Effector memory CD8-positive, alpha-beta T cell (primary cell): ENCODE measurements around the gene PTPN1.
"Not testable (repeated sequence)": the region's sequence is repeated elsewhere in the genome, so short reads cannot be mapped to it uniquely, and the experiment has no call there.

ENCODE experiments used
- ATAC-seq: fragments of 150-1000 bp; cut with Tn5 transposase; replicated peaks from 2 replicates; pipeline ENCODE4 v1.10.0; 2021; ENCODE audit warnings: mild to moderate bottlenecking, moderate library complexity
- DNase-seq, 3 experiments: peaks; one replicate each; pipeline ENCODE4 v3.0.0; 2021
- H3K27ac Mint-ChIP-seq, 2 donors: one replicate each; pipeline ENCODE4 v1.8.0; 2022; ENCODE audit warnings: mild to moderate bottlenecking in 2 of 2, mixed read lengths in 2 of 2, moderate library complexity in 2 of 2
- H3K27me3 Mint-ChIP-seq, 2 donors: one replicate each; pipeline ENCODE4 v1.8.0; 2022; ENCODE audit warnings: mixed read lengths in 2 of 2
- H3K36me3 Mint-ChIP-seq: one replicate; pipeline ENCODE4 v1.8.0; 2022; ENCODE audit warnings: mild to moderate bottlenecking, moderate library complexity, mixed read lengths; ENCODE audit not compliant: insufficient read depth
- H3K4me1 Mint-ChIP-seq, 2 donors: one replicate each; pipeline ENCODE4 v1.8.0; 2022; ENCODE audit warnings: low read depth in 2 of 2, mixed read lengths in 2 of 2
- H3K4me3 Mint-ChIP-seq, 2 donors: one replicate each; pipeline ENCODE4 v1.8.0; 2022; ENCODE audit warnings: mild to moderate bottlenecking in 2 of 2, mixed read lengths in 2 of 2, moderate library complexity in 2 of 2
- H3K9me3 Mint-ChIP-seq, 2 donors: one replicate each; pipeline ENCODE4 v1.8.0; 2022; ENCODE audit warnings: mixed read lengths in 2 of 2

PTPN1 gene

DNA sequence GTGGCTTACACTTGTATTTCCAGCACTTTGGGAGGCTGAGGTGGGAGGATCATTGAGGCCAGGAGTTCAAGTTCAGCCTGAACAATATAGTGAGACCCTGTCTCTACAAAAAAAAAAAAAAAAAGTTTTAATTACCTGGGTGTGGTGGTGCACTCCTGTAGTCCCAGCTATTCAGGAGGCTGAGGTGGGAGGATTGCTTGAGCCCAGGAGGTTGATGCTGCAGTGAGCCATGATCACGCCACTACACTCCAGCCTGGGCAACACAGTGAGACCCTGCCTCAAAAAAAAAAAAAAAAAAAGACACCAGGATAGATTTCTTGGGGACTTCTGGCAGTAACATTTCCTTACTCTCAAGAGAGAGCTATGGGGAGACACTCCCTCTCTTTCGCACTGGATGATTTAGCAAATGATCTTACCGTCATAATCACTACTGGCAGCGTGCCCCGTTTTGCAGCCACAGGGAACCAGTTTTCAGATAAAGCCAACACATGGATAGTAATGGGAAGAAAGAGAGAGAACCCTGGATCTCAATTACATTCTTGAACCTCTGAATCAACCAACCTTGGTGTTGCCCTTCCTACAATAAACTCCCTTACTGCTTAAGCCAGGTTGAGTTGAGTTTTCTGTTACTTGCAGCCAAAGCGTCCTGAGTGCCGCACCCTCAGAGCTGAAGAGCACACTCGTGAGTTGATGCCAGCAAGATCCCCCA is 18.1 kb upstream of the PTPN1 start:
- Mint-ChIP-seq H3K9me3 (no peaks in the 10 kb centered on the region), H3K36me3 (no peaks in the 10 kb centered on the region), H3K4me3 (no peak overlapping the region), H3K27ac (no peak overlapping the region), H3K4me1 (no peaks in the 10 kb centered on the region), H3K27me3 (peaks cover 7 to 31% of the 10 kb centered on the region in 2 donors)
- DNase-seq (no peak), ATAC-seq (no peak)

DNA sequence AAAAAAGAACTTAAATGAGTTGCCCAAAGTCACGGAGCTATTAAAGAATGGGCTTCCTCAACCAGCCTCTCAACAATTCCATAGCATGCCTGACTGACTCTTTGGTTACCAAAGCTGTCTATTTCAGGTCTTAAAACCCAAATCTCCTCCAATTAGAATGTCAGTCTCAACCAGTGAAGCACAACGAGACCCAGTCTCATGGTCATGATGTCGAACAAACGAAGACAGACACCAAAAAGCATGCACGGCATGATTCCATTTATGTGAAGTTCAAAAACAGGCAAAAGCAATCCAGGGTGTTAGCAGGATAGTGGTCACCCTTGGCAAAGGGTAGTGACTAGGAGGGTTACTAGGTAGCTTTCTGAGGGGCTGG is 16.3 kb upstream of the PTPN1 start:
- ATAC-seq: no peak
- no peak for DNase-seq
- Mint-ChIP-seq H3K4me1 (no peaks in the 10 kb centered on the region), H3K4me3 (no peak overlapping the region), H3K9me3 (no peaks in the 10 kb centered on the region), H3K27me3 (peaks cover 7 to 28% of the 10 kb centered on the region in 2 donors), H3K27ac (peak overlapping the region in 1 of 2 donors; percentile 6), H3K36me3 (no peaks in the 10 kb centered on the region)

DNA sequence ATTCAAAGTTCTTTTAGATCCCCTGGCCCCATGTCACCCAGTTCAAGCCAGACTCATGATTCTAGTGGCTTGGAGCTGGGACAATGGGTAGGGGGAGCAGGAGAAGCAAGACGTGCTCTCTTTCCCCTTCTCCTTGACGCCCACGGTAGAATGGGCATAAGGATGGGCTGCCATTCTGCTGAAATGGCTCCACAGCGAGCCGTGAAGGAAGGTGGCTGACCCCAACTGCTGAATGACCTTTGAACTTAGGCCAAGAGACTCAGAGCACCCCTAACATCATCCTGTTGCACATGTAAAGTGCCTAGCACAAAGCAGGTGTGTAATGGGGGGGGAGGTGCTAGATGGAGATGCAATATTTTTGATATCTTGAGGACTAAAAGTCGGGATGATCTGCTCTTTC is 15.8 kb upstream of the PTPN1 start:
- no peak overlapping the region for H3K27ac Mint-ChIP-seq
- no peaks in the 10 kb centered on the region for H3K36me3 Mint-ChIP-seq
- H3K4me3 Mint-ChIP-seq: no peak overlapping the region
- no peaks in the 10 kb centered on the region for H3K9me3 Mint-ChIP-seq
- DNase-seq (no peak), ATAC-seq (no peak)
- H3K4me1 Mint-ChIP-seq: no peaks in the 10 kb centered on the region
- H3K27me3 Mint-ChIP-seq: peaks cover 7 to 23% of the 10 kb centered on the region in 2 donors

DNA sequence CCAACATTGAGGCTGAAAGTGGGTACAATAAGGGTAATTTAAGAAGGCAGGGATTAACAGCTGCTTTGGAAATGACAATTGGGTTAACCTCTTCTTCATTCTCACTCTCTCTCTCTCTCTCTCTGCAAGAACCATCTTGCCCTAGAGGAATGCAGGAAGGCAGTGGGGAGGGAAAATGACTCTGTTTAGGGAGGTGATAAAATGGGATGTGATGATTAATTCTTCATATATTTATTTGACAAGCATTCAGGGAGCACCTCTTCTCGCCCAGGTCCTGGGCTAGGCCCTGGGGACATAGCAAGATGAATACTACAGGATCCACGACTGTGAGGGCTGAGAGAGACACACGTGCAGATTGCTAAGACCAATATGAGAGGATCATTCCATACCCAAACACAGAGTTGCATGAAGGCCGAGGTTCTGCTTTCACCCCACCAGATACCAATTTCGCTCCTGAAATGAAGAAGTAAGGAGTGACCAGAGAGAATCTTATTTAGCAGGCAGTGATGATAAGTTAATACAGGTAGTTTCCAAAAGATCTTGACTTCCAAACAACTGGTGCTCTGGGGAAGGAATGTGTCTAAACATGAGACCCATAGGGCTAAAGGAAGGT is 13.3 kb upstream of the PTPN1 start:
- no peaks in the 10 kb centered on the region for H3K9me3 Mint-ChIP-seq
- DNase-seq (no peak), ATAC-seq (no peak)
- H3K27ac Mint-ChIP-seq: no peak overlapping the region
- H3K36me3 Mint-ChIP-seq: no peaks in the 10 kb centered on the region
- H3K27me3 Mint-ChIP-seq: peaks cover 7 to 23% of the 10 kb centered on the region in 2 donors
- no peaks in the 10 kb centered on the region for H3K4me1 Mint-ChIP-seq
- no peak overlapping the region for H3K4me3 Mint-ChIP-seq

DNA sequence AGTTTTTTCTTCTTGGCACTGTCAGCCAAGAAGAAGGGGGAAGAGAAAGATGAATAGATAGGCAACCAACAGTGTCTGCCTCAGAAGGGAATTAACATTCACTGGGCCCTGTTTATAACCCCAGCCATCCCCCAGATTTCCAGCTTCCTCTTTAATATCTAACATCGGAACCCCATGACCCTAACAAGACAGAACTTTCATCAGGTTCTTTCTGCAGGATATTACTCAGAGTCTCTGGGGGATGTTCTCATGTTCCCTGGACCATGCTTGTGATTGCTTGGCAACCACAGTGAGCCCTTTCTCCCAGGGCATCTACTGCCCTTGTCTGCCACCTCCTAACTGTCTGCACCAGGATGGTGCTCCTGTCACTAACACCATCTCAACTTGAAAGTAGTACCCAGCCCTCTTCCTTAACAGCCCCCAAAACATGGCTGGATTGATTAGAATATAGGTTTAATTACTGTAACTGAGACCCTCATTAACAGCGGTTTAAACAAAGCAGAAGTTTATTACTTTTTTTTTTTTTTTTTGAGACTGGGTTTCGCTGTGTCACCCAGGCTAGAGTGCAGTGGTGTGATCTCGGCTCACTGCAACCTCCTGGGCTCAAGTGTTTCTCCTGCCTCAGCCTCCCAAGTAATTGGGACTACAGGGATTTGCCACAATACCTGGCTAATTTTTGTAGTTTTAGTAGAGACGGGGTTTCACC is 12.0 kb upstream of the PTPN1 start:
- peak; percentile 33 for ATAC-seq
- Mint-ChIP-seq H3K4me3 (no peak overlapping the region), H3K36me3 (no peaks in the 10 kb centered on the region), H3K4me1 (no peaks in the 10 kb centered on the region), H3K9me3 (no peaks in the 10 kb centered on the region), H3K27me3 (peaks cover 7 to 11% of the 10 kb centered on the region in 2 donors), H3K27ac (no peak overlapping the region)
- no peak for DNase-seq

DNA sequence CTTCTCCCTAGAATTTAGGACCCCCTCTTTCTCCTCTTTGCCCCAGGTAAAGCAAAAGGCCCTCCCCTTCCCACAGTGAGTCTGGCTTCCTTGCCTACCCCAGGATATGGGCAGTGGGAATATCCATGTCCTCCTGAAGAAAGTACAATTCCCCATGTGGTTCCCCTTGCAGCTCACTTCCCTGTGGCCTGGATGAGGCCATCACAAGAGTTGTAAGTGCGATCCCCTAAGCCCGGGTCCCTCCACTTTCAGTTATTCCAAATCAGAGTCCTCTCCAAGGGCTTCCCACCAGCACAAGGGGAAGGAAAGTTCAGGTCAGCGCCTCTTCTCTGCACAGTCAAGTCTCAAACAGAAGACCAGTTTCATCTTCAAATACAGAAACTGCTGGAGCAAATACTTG is 10.2 kb upstream of the PTPN1 start:
- Mint-ChIP-seq H3K4me3 (no peak overlapping the region), H3K27ac (no peak overlapping the region), H3K36me3 (no peaks in the 10 kb centered on the region), H3K4me1 (peaks cover 0 to 3% of the 10 kb centered on the region in 2 donors), H3K27me3 (no peaks in the 10 kb centered on the region), H3K9me3 (no peaks in the 10 kb centered on the region)
- DNase-seq: no peak
- ATAC-seq: no peak

DNA sequence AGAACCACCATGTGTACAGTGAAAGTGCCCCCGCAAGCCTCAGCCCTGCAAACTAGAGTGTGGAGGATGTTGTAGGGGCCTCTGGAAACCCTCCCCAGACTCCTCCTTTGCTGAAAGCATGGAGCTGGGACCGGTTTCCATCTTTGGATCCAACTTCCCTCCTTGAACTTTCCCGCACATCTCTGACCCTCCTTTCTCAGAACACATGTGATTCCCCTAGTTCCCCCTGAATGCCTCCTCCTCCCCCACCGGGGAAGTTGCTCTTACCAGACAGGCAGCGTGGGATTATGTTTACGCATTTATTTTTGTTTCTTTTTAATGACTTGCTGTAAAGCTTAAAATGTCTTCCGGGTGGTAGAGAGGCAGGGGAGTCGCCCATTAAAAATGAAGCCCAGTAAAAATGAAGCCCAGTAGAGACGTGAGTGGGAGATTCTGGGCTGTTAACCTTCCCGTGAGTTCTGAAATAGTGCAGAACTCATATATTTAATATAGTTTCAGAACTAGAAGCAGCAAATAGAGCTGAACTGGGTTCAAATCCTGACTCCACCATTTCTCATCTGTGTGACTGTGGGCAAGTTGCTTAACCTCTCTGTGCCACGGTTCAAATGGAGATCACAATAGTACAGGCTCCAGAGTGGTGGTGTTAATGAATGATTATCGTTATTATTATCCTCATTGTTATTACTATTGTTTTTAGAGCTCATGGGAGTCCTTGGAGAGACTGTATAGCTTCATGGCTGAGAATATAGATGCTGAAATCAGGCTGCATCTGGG is 8.0 kb upstream of the PTPN1 start:
- Mint-ChIP-seq H3K4me1 (peaks cover 0 to 3% of the 10 kb centered on the region in 2 donors), H3K27ac (no peak overlapping the region), H3K4me3 (no peak overlapping the region)

DNA sequence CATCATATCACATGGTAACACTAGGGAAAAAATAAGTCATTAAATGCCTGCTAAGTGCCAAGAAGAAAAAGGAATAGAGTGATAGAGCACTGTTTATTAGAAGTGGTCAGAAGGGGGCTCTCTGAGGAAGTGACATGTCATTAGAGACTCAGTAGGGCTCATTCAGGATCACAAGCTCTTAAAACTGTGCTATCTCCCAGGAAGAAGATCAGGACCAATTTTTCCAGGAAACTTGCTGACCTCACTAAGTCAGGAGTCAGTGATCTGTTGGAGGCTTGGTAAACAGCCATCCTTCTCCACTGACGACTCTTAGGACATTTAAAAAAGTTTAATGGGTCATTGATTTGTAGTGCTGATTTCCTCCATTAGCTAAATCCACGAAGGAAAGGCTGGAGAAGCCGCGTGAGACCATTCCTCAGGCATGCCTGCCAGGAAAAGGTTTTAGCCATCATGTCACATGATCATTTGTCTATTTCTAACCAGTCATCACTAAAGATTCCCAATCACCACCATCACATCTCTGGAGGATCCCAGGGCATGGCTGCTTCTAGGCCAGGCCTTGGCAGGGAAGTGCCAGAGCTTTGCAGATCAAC is 5.9 kb upstream of the PTPN1 start:
- DNase-seq (no peak), ATAC-seq (peak; percentile 47)
- H3K4me1 Mint-ChIP-seq: peaks cover 0 to 3% of the 10 kb centered on the region in 2 donors
- H3K27me3 Mint-ChIP-seq: no peaks in the 10 kb centered on the region
- H3K4me3 Mint-ChIP-seq: no peak overlapping the region
- no peaks in the 10 kb centered on the region for H3K36me3 Mint-ChIP-seq
- H3K27ac Mint-ChIP-seq: no peak overlapping the region
- no peaks in the 10 kb centered on the region for H3K9me3 Mint-ChIP-seq

More for the DNA sequence above, 8.0 kb upstream of the PTPN1 start:
- Mint-ChIP-seq H3K36me3 (no peaks in the 10 kb centered on the region), H3K27me3 (no peaks in the 10 kb centered on the region), H3K9me3 (no peaks in the 10 kb centered on the region)
- DNase-seq (no peak), ATAC-seq (no peak)

DNA sequence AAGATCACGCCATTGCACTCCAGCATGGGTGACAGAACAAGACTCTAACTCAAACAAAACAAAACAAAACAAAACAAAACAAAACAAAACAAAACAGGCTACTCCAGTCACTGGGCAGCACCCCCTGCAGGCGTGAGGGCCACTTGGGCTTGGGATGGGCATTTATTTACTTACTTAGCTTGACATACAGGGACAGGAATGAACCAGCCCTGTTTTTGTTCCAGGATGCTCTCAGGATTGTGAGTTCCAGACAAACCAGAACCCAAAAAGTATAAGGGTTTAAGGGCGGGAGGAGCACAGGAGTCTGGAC is 4.0 kb upstream of the PTPN1 start:
- ATAC-seq (no peak), DNase-seq (no peak)
- Mint-ChIP-seq H3K4me1 (peaks cover 6 to 8% of the 10 kb centered on the region in 2 donors), H3K27ac (no peak overlapping the region), H3K4me3 (no peak overlapping the region), H3K36me3 (peaks cover 13% of the 10 kb centered on the region), H3K9me3 (no peaks in the 10 kb centered on the region), H3K27me3 (no peaks in the 10 kb centered on the region)

DNA sequence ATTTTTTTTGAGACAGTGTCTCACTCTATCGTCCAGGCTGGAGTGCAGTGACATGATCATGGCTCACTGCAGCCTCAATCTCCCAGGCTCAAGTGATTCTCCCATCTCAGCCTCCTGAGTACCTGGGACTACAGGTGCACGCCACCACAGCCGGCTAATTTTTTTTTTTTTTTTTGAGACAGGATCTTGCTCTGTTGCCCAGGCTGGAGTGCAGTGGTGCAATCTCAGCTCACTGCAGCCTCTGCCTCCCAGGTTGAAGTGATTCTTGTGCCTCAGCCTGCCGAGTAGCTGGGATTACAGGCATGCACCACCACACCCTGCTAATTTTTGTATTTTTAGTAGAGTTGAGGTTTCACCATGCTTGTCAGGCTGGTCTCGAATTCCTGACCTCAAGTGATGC is 2.4 kb upstream of the PTPN1 start:
- H3K27me3 Mint-ChIP-seq, H3K27ac Mint-ChIP-seq, DNase-seq, ATAC-seq, H3K9me3 Mint-ChIP-seq, H3K4me3 Mint-ChIP-seq: not testable (repeated sequence)
- peaks cover 16 to 20% of the 10 kb centered on the region in 2 donors for H3K4me1 Mint-ChIP-seq
- H3K36me3 Mint-ChIP-seq: peaks cover 16% of the 10 kb centered on the region

DNA sequence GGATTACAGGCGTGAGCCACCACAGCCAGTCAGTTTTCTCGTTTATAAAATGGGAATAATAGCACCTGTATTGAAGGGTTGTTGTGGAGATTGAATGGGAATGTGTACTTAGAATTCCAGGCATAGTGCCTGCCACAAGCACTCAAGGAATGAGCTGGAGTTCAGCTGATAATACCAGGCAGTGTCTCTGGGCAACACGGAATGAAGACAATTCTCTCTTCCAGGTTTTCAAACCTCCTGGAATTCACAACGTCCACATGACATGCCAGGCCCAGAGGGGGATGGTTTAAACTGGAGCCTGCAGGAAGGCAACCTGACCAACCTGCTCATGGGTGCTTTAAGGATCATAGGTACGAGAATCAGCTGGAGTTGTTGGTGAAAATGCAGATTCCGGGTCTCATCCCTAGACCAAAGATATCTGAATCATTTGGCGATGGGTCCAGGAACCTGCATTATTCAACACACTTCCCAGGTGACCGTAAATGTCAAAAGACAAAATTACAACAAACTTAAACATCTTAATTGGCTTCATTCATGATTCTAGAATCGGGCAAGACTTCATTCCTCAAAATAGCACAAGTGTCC is 1.9 kb upstream of the PTPN1 start:
- Mint-ChIP-seq H3K27me3 (no peaks in the 10 kb centered on the region), H3K27ac (no peak overlapping the region), H3K4me3 (peak overlapping the region; percentile 10 to 35), H3K9me3 (no peaks in the 10 kb centered on the region), H3K36me3 (peaks cover 16% of the 10 kb centered on the region), H3K4me1 (peaks cover 21 to 25% of the 10 kb centered on the region in 2 donors)
- DNase-seq: no peak
- ATAC-seq: no peak

DNA sequence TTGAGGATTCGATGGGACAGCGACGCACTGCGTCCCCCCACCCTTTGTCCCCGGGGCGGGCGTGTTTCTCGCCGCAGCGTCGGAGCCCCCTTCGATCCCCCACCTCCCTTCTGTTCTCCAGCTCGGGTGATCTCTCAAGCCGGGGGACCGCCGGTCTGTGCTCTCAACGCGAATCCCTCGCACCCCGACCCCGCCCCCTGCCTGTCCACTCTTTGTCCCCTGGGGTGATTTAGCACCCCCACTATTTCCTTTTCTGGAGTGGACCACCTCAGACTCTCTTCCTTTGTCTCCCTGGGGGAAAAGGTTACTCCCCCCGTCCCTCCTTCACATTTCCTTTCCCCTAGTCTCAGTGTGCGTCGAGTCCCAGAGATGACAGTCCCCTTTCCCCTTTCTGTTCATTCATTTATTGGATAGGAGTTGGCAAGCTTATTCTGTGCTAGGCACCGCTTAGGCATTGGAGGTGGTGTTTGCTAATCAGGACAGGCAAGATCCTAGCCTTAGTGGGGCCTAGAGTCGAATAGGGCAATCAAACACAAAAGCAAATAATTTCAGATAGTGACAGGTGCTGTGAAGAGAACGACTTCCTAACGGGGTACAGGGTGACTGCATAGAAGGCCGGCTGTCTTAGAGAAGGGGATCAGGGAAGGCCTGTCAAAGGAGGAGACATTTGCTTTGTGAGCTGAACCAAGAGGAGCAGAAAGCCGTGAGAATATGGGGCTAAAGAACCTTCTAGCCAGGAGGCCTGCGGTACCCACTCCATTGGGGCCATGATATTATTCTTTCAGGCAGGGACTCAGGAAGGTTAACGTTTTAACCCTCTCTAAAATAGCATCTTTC is 741 bp downstream of the PTPN1 start:
- DNase-seq: no peak
- H3K4me3 Mint-ChIP-seq: peak overlapping the region; percentile 97 to 99
- ATAC-seq: no peak
- peaks cover 28% of the 10 kb centered on the region for H3K36me3 Mint-ChIP-seq
- no peaks in the 10 kb centered on the region for H3K9me3 Mint-ChIP-seq
- H3K27ac Mint-ChIP-seq: peak overlapping the region; percentile 98 to 100
- H3K4me1 Mint-ChIP-seq: peaks cover 38 to 52% of the 10 kb centered on the region in 2 donors
- H3K27me3 Mint-ChIP-seq: no peaks in the 10 kb centered on the region
